GM21528 (cell line): ENCODE measurements around the gene SPAG16.

Experiments
- ATAC-seq: cut with Tn5 transposase; IDR thresholded peaks from one replicate; pipeline ENCODE4 v1.9.1; 2021; ENCODE audit warnings: mild to moderate bottlenecking, moderate library complexity; ENCODE audit not compliant: unreplicated experiment, low FRiP score

SPAG16 gene

DNA sequence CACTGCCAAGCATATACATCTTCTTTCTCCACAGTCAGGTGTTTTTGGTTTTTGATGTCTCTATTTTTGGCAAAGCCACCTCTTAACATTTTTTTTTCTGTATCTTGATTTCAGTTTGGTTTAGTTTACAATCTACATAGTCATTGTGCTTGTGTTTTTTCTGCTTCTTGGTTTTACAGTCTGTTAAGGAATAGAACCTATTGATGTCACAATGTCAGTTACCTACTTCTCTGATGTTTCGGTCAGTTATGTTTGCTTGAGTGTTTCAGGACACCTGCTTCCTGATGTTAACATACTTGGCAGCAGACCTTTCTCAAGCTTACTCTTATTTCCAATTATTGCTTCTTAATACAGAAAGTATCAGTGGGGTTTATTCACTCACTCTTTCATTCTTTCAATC is 253.3 kb downstream of the SPAG16 start:
- no peak for ATAC-seq

GRCh38 chr2:213544940-213545339 is 260.7 kb downstream of the SPAG16 start:
- no peak for ATAC-seq

DNA sequence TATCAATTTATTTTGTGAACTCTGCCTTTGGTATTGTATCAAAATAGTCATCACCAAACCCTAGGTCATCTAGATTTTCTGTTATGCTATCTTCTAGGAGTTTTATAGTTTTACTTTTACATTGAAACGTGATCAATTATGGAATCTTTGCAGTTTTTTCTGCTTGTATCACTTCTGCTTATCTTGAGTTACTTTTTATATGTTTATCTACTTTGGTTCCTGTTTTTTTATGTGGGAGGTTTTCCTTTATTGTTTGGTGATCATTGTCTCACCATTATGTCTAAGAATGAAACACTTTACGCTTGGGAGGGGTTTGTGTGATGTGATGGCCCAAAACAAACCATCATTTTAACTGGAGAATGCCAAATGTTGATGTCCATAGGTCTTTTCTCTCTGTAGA is 261.2 kb downstream of the SPAG16 start:
- no peak for ATAC-seq

- ATAC-seq = no peak
These were observed 261.8 kb downstream of the SPAG16 start for GRCh38 chr2:213545964-213546475.

GRCh38 chr2:213551526-213551925 is 267.3 kb downstream of the SPAG16 start:
- ATAC-seq = no peak

GRCh38 chr2:213559053-213559452 is 274.8 kb downstream of the SPAG16 start:
- ATAC-seq = no peak

DNA sequence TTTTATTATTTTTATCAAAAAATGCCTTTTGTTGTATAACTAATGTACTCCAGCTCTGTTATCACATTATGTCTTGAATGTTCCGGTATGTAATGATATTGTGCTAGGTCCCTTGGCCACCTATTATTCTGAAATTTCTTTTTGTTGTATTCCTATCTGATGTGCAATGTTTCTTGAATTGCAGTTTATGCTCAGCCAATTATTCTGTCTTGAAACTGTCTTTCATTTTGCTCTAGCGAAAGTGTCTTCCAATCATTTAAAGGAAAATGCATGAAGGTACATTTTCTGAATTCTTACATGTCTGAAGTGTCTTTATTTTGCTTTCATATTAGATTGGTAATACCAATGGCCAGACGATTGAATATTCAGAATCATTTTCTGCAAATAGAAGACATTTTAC is 277.5 kb downstream of the SPAG16 start:
- no peak for ATAC-seq

- ATAC-seq = no peak
These were observed 278.4 kb downstream of the SPAG16 start for GRCh38 chr2:213562539-213563180.

DNA sequence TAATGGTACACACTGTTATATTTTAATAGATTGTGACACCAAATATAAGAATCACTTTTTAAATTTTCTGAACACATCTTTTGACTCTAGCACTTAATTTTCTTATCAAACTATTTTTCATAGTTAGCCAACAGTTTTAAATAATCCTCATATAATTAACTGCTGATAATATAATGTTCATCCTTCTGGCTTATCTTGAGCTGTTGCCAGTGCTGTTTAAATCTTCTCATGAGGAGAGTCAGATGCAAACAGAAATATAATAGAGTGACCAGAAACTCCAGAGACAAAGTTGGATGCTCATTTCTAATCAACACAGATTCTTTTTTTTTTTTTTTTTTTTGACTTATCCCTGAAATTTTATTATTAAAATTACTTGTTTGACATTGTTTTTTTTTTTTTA is 282.6 kb downstream of the SPAG16 start:
- no peak for ATAC-seq

- ATAC-seq = no peak
These were observed 325.4 kb downstream of the SPAG16 start for GRCh38 chr2:213609570-213610170.

DNA sequence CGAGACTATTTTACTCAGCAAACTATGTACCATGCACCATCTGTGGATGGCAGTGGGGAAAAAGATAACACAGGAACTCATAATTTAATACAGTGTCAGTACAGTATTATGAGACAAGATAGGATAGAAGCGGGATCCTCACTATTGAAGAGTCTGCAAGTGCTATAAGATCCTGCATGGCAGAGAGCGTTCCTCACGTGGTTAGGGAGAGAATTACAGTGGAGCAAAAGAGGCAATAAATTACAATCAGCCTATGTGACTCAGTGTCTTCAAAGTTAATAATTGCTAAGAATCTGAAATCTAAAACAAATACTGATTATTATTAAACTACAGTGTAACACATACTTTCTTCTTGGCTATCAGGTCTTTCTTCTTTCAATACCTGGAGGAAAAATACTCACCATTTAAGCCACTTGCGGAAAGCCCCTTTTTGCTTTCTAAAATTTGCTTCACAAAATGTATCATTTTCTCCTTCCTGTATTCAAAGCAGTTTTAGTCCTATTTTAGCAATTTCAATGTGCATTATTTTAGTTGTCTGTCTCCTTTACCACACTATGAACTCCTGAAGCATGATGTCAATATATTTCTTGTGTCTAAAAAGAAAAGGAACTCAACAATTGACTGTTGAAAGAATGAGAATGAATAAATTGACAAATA is 342.9 kb downstream of the SPAG16 start:
- ATAC-seq = peak; percentile 55

DNA sequence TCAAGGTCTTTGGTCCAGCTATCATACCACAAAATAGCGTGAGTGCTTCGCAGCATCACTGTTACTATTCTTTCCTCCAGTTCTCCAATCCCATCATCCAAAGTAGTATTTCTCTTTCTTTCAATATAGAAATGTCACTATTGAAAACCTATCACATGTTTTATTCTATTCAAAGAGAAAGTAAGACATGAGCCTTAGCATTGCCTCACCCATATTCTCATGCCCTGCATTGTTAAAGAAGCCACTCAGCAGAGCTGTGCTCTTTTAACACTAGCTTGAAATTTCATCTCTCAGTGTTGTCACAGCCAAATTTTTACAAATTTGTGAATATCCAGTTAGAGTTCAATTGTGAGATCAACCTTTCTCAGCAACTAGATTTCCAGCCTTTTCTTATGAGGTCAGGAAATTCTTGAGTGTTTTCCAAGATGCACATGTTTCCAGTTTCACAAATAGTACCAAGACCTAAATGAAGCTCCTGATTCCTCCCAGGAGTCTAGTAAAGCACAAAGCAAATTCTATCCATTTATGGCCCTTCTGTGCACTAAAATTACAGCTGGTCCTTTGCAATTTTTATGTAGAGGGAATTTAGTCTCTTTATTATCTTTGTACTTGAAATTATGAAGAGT is 343.7 kb downstream of the SPAG16 start:
- peak; percentile 28 for ATAC-seq

DNA sequence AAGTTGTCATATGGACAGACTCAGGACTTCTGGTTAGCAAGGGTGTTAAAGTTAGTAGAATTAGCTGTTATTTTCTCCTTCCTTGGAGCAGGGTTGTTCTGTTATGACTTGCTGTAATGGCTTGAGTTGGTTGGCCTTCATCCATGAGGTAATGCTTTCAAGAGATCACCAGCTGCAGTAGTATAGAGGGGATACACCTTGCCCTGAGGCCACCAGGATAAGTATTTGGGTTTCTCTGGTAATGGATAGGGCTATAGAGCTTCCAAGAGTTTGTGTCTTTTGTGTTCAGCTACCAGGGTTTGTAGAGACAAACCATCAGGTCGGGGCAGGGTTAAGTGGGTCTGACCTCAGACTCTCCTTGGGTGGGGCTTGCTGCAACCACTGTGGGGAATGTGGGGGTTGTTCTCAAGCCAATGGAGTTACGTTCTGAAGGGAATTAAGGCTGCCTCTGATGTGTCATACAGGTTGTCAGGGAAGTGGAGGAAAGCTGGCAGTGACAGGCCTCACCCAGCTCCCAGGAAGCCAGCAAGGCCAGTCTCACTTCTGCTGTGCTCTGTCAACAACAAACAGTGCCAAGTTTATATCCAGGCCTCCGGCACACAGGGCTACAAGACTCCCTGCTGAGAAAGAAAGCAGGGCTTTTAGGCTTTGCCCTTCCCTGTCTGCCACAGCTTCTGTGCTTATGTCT is 356.6 kb downstream of the SPAG16 start:
- no peak for ATAC-seq

DNA sequence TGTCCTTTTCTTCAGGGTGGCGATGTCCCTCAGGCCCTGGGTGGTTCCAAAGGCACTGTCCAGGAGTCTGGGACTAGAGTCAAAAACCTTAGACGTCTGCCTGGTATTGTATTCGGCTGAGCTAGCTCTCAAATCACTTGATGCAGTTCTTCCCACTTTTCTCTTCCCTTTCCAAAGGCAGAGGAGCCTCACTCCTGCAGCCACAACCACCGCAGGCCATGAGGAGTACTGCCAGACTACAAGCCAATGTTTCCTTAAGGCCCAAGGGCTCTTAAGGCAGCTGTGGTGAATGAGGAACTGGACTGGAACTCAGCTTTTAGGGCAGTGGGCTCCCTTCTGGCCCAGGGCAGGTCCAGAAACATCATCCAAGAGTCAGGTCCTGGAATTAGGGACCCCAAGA is 360.7 kb downstream of the SPAG16 start:
- no peak for ATAC-seq

DNA sequence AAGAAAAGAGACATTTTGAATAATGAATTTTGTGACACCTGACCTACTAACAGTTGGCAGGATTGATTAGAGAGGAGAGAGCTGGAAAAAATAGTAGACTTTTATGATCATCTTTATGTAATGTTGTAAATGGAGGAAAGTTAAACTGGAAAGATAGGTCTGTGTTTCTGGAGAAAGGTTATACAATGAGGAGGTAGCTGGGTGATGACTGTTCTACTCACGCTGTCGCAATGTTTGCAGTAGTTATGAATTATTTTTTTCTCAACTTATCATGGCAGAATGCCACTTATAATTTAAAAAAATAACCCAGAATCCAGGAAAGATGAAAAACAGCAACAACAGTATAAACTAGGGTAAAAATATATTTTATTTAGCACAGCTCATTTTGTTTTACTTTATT is 364.9 kb downstream of the SPAG16 start:
- no peak for ATAC-seq

DNA sequence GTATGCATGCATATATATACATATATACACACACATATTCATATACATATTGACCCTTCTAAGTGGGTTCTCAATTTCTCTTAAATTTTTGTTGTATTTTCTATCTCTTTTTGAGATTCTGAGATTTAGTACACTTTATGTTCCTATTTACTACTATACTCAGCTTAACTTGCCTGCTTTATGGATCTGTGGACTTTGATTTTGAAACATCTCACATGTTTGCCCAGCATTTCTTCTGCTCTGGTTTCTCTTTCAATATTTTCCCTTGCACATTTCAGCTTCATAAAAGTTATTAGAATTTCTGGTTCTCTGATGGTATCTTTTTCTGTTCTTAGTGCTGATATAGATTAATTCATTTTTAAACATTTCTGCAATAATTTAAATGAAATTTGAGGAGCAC is 380.6 kb downstream of the SPAG16 start:
- ATAC-seq = no peak

DNA sequence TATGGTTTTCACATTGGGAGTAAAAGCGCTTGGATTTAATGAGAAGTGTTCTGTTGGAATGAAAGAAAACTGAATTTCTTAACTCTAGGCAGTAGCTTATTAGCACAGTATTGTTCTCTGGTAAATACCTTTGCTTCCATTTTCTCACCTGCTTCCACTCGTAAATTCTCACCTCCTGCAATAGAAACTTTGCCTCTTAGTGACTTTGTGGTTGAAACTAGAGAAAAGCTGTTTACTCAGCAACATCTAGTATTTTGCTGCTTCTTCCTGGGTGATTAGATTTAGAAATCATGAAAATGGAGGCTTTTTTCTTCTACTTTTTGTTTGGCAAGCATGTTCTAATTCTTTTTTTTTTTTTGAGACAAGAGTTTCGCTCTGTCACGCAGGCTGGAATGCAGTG is 385.4 kb downstream of the SPAG16 start:
- ATAC-seq = no peak

DNA sequence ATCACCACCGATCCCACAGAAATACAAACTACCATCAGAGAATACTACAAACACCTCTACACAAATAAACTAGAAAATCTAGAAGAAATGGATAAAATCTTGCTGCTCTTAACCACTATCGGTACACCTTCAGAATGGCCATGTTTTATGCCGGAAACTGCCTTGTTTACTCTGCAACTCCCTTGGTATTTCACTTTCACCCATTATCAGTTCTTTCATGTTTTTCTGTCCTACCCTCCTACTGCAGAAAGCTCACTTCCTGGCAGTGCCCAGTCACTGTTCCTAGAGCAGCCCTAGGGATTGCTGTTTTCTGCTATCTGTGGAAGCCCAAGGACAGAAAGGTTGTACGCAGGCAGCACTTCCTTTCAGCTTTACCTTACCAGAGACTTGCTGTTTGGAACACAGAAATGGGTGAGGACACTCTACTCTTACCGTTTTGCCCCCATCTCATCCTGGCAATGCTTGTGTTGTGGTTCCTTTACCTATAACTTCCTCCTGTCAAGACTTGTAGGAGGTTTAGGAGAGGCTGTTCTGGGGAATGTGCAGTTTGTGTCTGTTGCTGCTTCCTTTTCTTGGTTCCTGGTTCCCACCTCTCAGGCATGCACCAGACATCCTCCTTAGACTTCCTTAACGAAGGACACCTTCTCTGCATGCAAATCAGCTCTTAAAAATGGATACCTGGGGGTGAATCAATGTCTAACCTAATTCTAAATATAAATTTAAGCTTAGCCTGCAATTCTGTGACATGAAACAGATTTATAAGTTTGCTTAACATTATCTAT is 394.4 kb downstream of the SPAG16 start:
- ATAC-seq = no peak

DNA sequence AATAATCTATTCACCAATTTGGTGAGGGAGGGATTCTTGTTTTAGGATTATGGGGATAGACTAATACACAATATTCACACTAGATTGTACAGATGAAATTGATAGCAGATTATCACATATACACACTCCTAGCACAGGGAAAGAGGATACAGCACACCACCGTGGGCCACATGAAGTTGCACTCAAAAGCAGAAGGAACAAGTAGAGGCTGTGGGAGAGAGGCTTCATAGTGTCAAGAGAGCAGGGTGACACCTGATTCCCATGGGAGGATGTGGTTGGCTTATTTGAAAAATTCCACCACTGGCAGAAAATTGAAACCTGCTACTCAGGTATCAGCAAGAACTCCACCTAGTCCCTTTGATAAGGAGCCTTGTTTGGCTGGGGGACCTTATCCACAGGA is 395.6 kb downstream of the SPAG16 start:
- no peak for ATAC-seq

DNA sequence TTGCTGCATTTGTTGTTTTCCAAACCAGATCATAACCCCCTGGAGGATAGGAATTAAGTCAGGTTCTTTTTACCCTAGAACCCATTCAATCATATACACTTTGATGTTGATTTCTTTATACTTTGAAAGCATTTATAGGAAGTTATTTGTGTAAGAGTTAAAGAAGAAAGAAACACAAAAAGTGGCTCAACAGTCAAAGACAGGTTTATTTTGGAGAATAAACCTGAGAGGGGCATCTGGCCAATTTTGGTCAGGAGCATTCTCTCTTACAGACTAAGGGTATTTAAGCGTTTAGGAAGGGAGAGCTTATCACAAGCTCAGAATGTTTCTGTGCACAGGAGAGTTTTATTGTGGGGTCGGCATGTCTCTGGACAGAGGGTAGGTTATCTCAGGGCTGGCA is 398.0 kb downstream of the SPAG16 start:
- ATAC-seq = no peak
